K562 (cell line): ENCODE data around the gene KSR2. TPM values are rescaled to one million over a fixed set of nuclear protein-coding genes. Genes with fewer than 3 reads are reported as not detected.

Experiments
- ZBTB40 ChIP-seq, 2 experiments: fragments of 450-650 bp in 1 of 2; sonication (generic) in 1 of 2; formaldehyde crosslinking in 1 of 2; IDR thresholded peaks; 2 replicates each; pipeline versions ENCODE4 v1.7.1 to v1.9.0; 2016 to 2022; ENCODE audit warnings: inconsistent platforms in 1 of 2, mild to moderate bottlenecking in 1 of 2, missing genetic modification reagents in 1 of 2
- polyA plus RNA-seq, 8 experiments: library from polyadenylated mRNA; depleted of rRNA in 4 of 8; stranded (reverse) in 5 of 8; unstranded in 3 of 8; fragments of >200 nt; fragmentation: Nextera tagmentation in 2 of 8; fragmentation: Illumina TruSeq in 1 of 8; extraction: Ambion mirVana in 2 of 8; extraction: Trizol in 1 of 8; gene quantifications; 2 replicates each; pipeline versions ENCODE4 v1.2.1 to v1.2.3, GENCODE V29; 2011 to 2014; ENCODE audit warnings: inconsistent platforms in 1 of 8, missing spikeins in 1 of 8
- total RNA-seq, 7 experiments: library from RNA; depleted of rRNA in 6 of 7; stranded (reverse); fragments of >200 nt in 6 of 7; fragmentation: Illumina TruSeq in 2 of 7; extraction: Trizol in 2 of 7; gene quantifications; 2 replicates each; pipeline versions ENCODE4 v1.2.1 to v1.2.3, GENCODE V29; 2011 to 2021; ENCODE audit warnings: low replicate concordance in 1 of 7

Gene KSR2
- total and polyA plus RNA-seq, 9 of the 15 experiments (the other 6 are each of a cell fraction or from before 2014, with no cell fraction given): not detected

- no peak for TF ChIP-seq ZBTB40 (IDR thresholded peaks at IDR 0.05)
- no peak for TF ChIP-seq ZBTB40 (CRISPR knock-in tag; IDR thresholded peaks at IDR 0.05)
- TF ChIP-seq, all 486 proteins: peak for 0
Measured at GRCh38 chr12:117844114-117844830, 124.5 kb downstream of the KSR2 start (continued).
